SHP77 (cell line): ENCODE results near the gene KCNMB1.

Experiments
- DNase-seq, 2 experiments: peaks; one replicate each; lab custom pipeline; 2025; lab: John Stamatoyannopoulos, UW

The KCNMB1 gene, protein sequence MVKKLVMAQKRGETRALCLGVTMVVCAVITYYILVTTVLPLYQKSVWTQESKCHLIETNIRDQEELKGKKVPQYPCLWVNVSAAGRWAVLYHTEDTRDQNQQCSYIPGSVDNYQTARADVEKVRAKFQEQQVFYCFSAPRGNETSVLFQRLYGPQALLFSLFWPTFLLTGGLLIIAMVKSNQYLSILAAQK

DNA sequence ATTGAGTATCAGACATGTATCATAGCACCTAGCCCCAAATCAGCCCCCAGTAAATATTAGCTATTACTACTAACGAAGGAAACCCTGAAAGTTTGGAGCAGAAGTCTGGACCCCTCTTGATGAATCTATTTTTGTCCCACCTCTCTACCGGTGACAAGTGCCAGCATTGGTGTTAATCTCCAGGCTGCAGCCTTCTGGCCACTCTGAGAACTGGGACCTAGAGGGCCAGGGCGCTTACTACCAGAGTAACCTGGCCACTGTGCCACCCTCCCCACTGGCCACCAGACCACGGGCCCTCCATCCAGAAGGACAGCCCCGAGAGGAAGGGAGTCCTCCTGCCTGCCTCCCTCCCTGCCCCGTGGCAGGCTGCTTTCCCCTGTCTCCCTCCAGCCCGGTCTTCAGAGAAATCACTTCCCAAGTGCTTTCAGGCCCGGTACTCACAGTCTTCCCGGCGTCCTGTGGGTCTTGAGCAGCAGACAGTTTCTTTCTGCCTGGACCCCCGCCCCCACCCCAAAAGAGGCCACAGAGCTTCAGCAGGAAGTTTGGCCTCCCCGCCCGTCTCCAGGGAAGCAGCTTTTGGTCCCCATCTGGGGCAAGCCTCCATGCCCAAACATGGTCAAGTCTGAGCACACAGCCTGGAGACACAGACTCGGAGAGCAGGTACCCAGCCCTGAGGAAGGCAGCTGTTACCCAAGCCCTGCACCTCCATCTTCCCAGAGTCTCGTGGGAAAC lies at the start of gene KCNMB1:
KCNMB1 (minus strand) TSS at position 550 of the 732 bp plus-strand sequence. CDS start 3,920 bp downstream, outside the sequence.
- DNase-seq = no peak

DNA sequence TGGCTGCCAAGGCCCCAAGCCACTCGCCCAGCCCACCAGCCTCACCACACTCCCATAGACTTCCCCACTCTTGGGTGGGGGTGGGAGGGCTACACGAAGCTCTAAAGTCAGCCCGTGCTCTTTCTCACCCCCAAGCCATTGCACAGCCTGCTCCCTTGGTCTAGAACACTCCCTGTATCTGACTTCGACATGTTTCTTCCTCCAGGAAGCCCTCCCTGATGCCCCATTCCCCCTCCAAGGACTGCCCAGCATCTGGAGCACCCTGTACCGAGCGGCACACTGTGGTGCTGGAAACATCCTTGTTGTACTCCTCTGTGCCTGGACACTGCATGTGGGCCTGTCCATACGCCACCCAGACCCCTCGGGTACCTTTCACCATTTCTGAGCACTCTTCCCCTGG lies 49.4 kb upstream of the KCNMB1 start:
- DNase-seq = no peak

DNA sequence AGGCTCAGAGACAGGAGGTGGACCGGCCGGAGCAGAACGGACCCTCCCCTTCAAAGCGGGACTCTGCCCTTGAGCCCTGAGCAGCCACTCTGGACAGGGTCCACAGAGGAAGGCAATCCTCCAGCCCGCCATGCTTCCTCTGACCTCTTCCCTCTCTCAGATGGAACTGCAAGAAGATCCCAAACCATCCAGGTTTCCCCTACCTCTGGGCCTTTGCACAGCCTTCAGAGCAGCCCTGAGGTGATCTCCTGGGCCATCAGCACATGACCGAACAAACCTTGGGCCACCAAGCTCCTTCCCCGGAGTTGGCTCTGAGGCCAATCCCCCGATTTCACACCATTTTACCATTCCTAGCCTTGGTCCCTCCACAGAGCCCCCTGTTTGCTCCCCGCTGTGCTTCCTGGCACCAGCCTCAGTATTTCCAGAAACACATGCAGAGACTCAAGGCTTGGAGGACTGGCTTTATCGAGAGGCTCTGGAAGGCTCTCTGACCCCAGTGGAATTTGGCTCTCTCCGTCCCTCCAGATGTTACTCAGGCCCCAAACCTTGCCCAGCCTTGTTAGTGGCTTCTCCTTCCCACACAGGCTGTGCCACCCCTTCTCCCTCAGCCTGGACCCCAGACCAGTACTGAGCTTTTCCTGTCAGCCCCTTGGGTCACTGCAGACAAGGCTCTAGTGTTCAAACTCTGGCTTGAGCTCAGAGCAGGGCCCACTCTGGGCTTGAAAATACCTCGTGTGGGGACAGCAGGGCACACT lies 48.6 kb upstream of the KCNMB1 start:
- no peak for DNase-seq

DNA sequence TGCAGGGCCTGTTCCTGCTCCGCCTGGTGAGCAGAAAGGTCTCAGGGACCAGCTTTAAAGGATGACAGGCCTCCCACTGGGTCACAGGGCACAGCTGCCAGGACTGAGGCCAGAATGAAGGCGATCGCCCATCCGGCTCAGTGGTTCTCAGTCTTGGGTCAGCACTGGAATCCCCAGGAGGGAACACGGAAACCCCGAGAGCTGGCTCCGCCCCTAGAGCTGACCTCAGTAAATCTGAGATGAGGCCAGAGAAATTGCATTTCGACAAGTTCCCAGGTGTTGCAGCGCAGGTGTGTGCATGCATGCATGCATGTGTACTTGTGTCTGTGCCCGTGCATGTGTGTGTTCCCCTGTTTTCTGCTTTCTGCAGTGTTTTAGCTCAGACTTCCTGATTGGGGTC lies 47.2 kb upstream of the KCNMB1 start:
- no peak for DNase-seq

DNA sequence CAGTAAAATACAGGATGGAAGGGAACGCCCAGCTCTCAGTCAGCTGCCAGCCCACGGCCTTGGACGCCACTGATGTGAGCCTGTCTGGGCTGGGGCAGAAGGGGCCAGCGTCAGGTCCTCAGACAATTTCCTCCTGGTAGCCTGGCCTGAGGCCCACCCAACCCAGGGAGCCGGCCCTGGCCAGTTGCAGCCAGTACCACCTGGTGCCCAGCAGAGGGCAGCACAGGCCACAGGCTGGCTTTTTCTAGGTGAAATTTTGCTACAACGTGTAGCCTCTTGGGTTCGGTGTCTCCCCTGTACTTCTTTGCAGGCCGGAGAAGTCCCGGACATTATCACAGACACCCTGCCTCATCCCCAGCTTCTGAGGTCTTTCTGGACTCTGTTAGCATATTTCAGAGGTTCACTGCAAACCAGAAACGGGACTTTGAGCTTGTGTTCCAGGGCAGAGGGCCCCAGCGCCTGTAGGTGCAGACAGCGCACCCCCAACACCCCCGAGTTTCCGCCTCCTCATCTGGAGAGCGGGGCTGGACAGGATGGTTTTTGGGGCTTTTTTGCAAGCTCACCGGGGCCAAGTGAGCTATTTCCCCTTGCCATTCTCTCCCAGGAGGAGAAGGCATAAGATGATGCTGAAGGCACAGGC lies 45.9 kb upstream of the KCNMB1 start:
- DNase-seq = peak; percentile 3 to 15

DNA sequence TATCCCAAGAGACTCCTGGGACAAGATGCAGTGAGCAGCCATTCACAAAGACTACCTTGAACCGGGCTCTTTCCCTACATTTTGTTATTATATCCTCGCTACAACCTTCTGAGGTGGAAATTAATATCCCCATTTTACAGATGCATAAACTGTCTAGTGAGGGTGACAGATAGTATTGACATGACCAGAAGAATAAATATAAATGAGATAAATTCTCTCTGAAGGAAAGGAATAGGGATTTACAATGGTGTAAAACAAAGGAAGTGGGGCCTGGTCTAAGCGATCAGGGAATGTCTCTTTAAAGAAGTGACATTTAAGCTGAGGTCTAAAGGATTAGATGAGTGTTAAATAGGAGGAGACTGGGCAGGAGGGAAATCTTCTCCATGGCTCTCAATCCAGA lies 43.5 kb upstream of the KCNMB1 start:
- no peak for DNase-seq

DNA sequence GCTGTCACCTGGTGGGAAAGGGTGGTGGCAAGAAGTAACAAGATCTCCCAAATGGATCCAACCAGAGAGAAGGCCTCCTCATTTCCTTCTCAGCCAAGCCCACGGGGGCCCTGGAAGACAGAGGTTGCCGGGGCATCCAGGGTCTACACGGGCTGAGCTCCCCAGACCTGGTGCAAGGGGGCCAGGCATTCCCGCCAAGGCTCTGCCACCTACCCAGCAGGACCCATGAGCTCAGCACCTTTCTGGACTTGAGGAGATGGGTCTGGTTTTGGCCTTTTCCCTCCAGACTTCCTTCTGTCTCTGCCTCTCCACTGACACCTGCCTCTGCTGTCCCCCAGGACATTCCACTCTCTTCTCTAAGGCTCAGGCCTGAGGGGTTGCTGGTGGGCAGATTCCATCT lies 42.4 kb upstream of the KCNMB1 start:
- no peak for DNase-seq

DNA sequence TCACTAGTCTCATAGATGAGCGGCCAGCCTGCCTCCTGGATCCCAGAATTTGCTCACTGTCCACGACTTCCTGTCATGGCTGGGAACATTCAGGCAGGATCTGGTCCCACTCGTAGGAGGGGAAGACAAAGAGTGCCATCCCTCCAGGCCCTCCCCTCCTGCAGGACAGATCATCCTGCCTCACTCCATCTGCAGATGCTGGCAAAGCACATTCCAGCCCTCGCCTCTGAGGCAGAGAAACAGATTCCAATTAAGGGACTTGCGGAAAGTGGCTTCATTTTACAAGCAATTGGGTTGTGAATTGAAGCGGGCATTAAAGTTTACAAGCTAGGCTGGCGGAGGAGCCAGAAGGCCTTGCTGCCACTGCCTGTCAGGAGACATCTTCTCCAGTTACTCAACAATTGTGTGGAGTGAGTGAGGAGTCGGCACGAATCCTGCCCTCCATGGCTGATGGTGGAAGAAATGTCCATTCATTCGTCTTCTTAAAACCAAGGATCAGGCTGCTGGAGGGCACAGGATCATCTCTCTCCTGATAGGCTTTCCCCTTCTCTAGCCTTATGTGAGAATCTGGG lies 41.8 kb upstream of the KCNMB1 start:
- DNase-seq = no peak

DNA sequence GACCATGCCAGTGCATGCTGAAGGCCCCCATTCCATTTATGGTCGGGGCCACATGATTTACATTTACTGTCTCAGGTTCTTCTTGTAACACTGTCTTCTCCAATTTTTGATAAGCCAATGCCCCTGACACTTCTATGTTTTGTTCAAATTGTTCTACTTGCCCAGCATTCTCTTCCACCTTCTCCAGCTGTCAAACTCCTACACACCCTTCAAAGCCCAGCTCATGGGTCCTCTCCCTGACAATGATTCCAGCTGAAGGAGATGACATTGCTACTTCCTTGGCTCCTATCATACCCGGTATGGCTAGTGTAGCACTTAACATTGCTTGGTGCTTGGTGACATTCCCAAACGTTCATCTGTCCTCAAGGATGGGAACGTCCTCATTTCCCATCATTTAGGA lies 41.1 kb upstream of the KCNMB1 start:
- no peak for DNase-seq

DNA sequence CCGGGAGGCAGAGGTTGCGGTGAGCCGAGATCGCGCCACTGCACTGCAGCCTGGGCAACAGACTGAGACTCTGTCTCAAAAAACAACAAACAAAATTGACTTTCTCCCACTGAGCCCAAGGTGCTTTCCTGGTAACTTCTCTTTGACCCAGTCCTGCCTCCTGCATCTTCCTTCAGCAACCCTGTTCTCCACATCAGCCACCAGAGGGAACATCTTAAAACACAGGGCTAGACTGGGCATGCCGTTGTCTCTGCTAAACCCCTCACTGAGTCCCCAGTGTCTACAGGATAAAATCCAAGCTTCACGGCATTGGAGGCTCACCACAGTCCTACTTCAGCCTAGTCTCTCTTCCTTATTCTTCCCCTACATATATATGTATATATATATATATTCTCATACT lies 39.8 kb upstream of the KCNMB1 start:
- no peak for DNase-seq

DNA sequence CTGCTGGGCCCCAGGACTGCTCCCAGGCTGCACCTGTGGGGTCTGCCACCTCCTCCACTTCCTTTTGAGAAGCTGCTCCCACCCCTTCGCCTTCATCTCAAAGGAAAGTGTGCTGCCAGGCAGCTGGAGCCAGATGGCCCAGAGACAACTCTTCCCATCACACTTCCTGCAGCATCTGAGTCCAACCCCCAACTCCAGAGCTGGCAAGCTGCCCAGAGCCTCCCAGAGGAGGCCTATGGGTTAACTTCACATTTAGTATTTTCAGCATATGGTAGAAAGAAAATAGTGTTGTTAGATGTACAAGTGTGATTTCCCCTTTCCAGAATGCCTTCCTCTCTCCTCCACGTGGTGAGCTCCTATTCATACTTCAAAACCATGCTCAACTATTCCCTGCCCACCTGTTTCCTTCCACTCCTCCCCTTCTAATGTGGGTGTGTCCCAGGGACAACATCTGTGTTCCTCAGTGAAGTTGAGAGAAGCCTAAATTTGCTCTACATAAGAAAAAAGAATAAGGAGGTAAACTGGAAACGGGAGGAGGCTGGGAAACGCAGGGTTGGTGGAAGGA lies 38.6 kb upstream of the KCNMB1 start:
- DNase-seq = no peak

DNA sequence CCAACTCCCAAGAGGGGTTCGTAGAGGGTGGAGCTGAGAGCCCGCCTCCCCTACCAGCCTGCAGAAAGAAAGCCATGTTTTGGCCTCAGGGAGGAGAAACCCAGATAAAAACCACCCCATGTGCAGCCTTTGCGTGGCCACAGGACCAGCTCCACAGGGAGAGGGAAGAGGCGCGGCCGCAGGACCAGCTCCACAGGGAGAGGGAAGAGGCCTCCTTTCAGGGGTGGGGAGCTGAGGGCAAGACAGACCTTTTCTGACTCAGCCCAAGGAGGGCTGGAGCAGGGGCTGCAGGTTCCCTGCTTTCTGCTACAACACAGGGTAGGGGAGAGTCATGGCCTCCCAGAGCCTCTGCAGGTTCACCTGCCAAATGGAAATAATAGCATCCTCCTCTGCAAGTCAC lies 37.6 kb upstream of the KCNMB1 start:
- DNase-seq = no peak

DNA sequence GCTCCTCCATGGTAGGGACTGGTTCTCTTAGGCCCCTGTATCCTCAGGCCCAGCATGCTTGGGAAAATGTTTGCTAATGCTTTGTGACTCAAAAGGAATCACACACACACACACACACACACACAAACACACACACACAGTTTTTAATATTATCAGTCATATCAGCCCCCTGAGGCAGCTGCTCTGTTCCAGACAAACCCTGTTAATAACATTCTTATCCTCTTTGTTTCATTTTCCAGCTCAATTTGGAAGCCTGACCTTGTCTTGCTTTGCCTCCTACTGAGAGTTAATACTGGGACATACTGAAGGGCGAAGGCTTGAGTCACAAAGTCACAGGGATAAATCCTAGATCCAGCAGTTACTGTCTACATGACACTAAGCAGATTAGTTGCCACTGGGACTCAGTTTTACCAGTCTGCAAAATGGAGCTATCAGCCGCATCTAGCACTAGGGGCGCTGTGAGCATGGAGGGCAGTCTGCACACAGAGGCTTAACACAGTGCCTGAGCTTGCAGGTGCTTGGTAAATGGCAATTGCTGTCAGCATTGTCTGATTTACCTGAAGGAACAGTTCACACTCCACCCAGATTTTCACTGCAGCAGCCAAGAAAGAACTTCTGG lies 37.1 kb upstream of the KCNMB1 start:
- DNase-seq = no peak

DNA sequence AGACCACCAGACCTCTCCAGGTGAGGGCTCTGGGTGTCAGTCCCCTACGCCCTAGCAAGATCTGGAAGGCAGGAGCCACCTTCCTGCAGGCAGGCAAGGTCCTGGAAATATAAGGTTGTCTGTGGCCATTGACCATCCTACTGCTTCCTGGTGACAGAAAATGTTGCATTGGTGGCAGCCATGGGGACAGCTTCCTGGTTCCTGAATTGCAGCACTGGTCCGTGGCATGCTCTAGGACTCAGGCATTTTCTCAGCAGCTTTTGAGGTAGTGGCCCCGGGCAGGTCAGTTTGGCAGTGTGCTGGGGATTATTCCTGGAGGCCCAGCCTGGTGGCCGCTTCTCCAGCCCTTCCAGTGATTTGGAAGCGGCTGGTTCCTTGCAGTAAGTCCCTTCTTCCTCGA lies 36.6 kb upstream of the KCNMB1 start:
- no peak for DNase-seq

DNA sequence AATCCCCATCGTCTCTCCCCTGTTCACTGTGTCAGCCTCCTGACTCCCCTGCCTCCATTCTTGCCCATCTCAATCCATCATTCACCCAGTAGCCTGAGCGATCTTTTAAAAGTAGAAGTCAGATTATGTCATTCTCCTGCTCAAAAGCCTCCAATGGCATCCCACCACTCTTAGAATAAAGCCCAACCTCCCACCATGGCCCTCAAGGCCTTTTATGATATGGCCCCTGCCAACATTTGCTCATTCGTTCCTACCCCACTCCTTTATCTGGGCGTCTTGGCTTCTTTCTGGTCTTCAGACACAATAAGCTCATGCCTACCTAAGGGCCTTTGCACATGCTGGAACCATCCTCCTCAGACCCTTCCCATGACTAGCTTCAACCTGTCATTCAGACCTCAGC lies 35.5 kb upstream of the KCNMB1 start:
- no peak for DNase-seq

DNA sequence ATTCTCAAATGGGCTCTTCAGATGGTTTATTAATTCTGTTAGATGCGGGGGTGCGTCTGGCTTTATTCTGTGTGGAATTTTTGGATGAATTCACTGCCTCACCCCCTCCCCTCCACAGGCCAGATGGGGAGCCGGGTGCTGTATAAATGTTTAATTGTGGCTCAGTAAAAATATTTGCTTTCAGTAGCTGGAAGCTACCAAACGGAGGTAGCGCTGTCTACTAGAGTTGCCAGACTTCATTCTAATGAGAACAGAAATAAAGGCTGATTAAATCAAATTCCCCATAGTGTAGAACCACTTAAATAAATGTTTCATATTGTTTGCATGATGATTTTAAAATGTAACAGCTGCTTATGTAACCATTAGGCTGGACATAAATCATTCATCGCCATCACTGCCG lies 34.5 kb upstream of the KCNMB1 start:
- no peak for DNase-seq

DNA sequence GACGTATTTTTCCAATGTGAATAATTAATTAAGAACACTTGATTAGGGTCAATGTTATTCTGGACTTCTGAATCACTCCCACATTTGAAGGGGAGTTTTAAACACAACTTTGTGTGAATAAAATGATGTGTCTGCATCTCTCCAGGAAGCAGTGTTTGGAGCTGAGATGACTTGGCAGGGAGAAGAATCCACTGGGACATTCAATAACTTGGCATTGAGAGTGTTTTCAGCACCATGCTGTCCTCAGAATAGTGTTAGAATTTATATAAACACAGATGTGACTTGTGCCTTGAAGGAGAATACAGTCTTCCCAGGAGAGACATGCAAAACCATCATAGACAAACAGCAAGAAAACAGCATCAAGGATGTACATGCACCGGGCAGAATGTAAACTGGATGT lies 32.7 kb upstream of the KCNMB1 start:
- no peak for DNase-seq

DNA sequence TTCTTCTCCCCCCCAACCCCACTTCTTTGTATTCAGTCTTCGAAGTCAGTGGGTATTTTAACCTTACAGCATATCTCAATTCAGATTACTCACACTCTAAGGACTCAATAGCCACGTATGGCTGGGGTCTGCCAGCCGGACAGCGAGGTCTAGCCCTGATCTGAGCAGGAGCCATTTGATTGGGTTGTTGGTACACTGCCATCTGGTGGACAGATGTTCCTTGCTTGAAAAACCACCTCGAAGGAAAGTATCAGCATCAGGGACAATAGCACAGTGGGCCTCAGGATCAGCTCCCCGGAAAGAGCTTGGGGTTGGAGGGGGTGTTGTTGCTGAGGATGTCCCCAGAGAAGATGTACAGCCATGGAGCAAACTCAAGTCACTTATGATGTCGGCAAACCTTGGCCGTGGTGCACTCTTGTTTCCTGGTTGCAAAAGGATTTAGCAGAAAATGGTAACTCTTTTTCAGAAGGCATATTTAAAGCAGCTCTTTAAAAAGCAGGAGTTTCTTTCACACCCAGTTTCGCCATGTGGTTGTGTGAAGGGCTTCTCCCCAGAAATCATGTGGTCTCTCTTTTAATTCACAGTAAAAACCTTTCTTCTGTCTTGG lies 31.7 kb upstream of the KCNMB1 start:
- peak; percentile 18 to 57 for DNase-seq

DNA sequence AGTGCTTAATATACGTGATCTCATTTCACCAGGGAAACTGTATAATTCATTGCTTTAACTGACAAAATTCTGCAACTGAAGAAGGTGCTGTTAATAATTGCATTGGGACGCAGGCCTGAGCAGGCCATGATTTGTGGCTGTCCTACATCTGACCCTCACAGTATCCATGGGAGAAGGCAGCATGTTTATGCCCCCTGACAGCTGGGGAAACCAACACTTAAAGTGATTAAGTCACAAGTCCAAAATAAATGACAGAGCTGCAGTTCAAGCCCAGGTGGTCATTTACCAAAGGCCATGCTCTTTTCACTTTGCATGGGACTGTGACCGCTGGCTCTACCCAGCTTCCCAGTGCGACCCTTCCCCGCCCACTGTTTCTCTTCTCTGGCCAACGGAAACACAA lies 30.5 kb upstream of the KCNMB1 start:
- no peak for DNase-seq

DNA sequence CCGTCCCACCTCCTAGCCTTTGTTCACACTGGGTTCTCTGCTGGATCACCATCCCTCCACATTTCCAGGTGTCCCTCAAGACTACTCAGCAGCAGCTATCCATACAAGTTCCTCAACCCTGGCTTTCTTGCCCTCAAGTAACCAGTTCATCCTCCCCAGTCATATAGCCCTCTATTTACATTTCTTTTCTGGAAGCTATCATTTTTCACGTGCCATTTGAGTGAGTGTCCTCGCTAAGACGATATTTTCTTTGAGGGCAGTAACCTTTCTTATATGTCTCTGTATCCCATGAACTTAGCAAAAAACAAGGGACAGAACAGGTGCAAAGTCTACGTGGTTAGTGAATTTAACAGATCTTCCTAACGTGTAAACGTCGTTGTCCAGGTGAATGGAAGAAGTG lies 29.6 kb upstream of the KCNMB1 start:
- DNase-seq = no peak

DNA sequence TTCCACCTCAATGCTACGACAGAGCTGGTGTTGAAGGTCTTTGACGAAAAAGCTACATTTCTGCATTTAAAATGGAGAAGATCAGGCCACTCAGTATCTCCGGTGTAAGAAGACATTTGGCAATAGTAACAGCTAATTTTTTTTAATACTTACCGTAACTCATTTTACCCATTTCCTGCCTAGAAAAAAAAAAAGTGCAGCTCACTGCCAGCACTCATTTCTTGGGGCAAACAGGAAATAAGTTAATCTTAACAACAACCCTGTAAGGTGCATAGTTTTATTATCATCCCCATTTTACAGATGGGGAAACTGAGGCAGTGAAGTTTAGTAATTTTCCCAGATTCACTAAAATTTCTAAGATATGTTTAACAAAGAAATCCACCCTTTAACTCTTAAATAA lies 27.4 kb upstream of the KCNMB1 start:
- DNase-seq = no peak
